Measurements from ENCODE around the gene PPP2R5A.
A peak's percentile ranks its signal among the peaks of the same experiment; 100 is the strongest.

Gene PPP2R5A

DNA sequence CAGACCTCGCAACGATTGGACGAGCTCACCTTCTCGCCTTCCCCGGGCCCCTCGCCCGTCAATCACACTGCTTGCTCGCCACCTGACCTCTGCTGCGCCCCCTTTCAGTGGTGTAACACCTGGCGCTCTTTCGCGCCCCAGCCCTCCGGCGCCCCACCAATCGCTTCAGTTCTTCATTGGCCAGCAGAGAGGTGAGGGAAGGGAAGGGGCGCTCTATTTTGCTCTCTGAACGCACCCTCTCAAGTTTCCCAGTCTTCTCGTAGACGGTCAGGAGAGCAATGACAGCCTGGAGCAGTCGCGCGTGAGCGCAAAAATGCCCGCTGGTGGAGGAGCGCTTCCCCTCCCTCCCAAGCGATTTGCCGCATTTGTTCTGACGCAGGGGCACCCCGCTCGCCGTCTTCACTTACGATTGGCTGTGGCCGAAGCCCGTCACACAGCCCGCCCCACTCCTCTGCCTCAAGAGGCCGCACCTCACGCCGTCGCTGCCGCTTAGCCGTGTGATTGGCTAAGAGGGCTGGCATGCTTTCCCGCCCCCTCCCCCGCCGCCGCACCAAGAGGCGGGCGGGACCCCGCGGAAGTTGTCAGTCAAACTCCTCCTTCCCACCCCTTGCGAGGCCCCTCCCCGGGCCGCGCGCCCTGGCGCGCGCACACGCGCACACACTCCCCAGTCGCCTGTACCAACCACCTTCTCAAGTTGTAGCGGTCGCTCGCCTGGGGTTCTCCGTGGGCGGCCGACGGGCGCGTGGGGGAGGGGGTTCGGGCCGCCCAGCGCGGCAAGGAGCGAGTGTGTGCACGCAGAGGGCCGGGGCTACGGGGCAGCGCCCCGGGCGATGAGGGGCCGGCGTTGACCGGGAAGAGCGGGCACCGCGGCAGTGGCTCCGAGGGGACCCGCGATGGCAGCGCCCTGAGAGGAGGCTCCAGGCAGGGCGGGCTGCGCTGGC, at the start of gene PPP2R5A:
TSS of gene PPP2R5A (plus strand) at position 667 of the 941 bp plus-strand sequence. CDS start 701 bp downstream, outside the sequence.
- TF ChIP-seq, protein P1, sequence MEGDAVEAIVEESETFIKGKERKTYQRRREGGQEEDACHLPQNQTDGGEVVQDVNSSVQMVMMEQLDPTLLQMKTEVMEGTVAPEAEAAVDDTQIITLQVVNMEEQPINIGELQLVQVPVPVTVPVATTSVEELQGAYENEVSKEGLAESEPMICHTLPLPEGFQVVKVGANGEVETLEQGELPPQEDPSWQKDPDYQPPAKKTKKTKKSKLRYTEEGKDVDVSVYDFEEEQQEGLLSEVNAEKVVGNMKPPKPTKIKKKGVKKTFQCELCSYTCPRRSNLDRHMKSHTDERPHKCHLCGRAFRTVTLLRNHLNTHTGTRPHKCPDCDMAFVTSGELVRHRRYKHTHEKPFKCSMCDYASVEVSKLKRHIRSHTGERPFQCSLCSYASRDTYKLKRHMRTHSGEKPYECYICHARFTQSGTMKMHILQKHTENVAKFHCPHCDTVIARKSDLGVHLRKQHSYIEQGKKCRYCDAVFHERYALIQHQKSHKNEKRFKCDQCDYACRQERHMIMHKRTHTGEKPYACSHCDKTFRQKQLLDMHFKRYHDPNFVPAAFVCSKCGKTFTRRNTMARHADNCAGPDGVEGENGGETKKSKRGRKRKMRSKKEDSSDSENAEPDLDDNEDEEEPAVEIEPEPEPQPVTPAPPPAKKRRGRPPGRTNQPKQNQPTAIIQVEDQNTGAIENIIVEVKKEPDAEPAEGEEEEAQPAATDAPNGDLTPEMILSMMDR (conservative IDR thresholded peaks at IDR 0.05), result peak; percentile 29; the same call in 1 of the 2 replicates
- peak within 1 kb of the TSS; percentile 90 for H3K27ac ChIP-seq

- no peak overlapping the region for H3K27ac ChIP-seq
- TF ChIP-seq, protein P1 (conservative IDR thresholded peaks at IDR 0.05), result no peak
These were observed 49.4 kb upstream of the PPP2R5A start for GRCh38 chr1:212235857-212236256.

GRCh38 chr1:212236664-212237220, 48.5 kb upstream of the PPP2R5A start:
- H3K27ac ChIP-seq, result no peak overlapping the region
- TF ChIP-seq, protein P1 (conservative IDR thresholded peaks at IDR 0.05), result no peak

DNA sequence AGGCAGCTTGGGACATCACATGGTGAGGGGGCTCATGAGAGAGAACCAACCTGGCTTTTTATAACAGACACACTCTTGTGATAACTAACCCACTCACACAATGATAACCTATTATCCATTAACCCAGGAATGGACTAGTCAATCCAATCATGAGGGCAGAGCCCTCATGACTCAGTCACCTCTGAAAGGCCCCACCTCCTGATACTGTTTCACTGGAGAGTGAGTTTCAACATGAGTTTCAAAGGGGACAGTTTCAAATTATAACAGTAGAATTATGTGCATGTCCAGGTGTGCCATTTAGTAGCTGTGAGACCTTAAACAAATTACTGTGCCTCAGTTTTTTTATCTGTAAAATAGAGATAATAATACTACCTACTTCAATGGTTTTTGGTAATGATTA, 47.6 kb upstream of the PPP2R5A start:
- H3K27ac ChIP-seq, result no peak overlapping the region
- TF ChIP-seq, protein P1 (conservative IDR thresholded peaks at IDR 0.05), result no peak

- H3K27ac ChIP-seq, result peak overlapping the region; percentile 50
- TF ChIP-seq, protein P1 (conservative IDR thresholded peaks at IDR 0.05), result no peak
These were observed 46.7 kb upstream of the PPP2R5A start for GRCh38 chr1:212238552-212238951.

DNA sequence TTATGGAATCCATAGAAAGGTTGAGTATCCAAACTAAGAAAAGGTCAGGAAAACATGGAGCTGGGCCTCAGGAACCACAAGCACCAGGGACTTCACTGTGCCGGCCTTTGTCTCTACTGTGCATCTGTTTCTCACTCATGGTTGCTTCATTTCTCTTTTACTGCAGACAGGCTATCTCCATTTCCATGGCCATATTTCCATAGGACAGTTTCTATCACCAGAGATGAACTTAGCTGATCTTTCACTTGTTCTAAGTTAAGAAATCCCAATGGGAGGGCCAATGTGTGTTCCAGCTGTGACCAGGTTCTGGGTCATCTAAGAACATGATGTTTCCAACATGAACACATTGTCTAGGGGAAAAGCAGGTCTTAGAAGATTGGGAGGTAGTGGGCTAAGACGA, 43.7 kb upstream of the PPP2R5A start:
- TF ChIP-seq, protein P1 (conservative IDR thresholded peaks at IDR 0.05), result no peak

GRCh38 chr1:212241957-212242287, 43.3 kb upstream of the PPP2R5A start:
- TF ChIP-seq, protein P1 (conservative IDR thresholded peaks at IDR 0.05), result no peak

More for the DNA sequence above, 43.7 kb upstream of the PPP2R5A start:
- H3K27ac ChIP-seq, result no peak overlapping the region

More at GRCh38 chr1:212241957-212242287, 43.3 kb upstream of the PPP2R5A start:
- no peak overlapping the region for H3K27ac ChIP-seq

All from VCaP (cell line).